Breast epithelium (tissue), 4 donors: ENCODE results near the gene TNNT2. TPM values are rescaled to one million over a fixed set of nuclear protein-coding genes. Genes with fewer than 3 reads are reported as not detected.

Experiments used
- DNase-seq, 2 donors: peaks; one replicate each; pipeline ENCODE4 v3.0.0-alpha.2; 2019; ENCODE audit warnings: low spot score in 2 of 2
- H3K27ac ChIP-seq, 2 donors: fragments of 200-600 bp; sonication (generic) in 1 of 2; one replicate each; pipeline ENCODE4 v1.5.1; 2016 to 2019; ENCODE audit warnings: mild to moderate bottlenecking in 1 of 2
- H3K27me3 ChIP-seq, 2 donors: fragments of 200-600 bp; sonication (generic) in 1 of 2; one replicate each; pipeline versions ENCODE4 v1.5.1 to v1.6.0; 2017 to 2019; ENCODE audit warnings: control low read depth in 1 of 2, mild to moderate bottlenecking in 1 of 2
- H3K36me3 ChIP-seq: fragments of 200-600 bp; one replicate; pipeline ENCODE4 v1.5.1; 2019
- H3K4me1 ChIP-seq, 2 donors: fragments of 200-600 bp; sonication (generic); one replicate each; pipeline ENCODE4 v1.5.1; 2016 to 2019; ENCODE audit warnings: control low read depth in 1 of 2
- H3K4me3 ChIP-seq, 3 donors: fragments of 200-600 bp; sonication (generic); 1 replicate in 2 of 3; 2 replicates in 1 of 3; pipeline ENCODE4 v1.5.1; 2016 to 2019; ENCODE audit warnings: mild to moderate bottlenecking in 3 of 3, moderate library complexity in 2 of 3
- H3K9me3 ChIP-seq, 2 donors: fragments of 200-600 bp; sonication (generic) in 1 of 2; one replicate each; pipeline ENCODE4 v1.5.1; 2016 to 2019; ENCODE audit warnings: control low read depth in 1 of 2
- POLR2A ChIP-seq: fragments of 450-650 bp; IDR thresholded peaks from one replicate; pipeline ENCODE4 v1.6.1; 2016; ENCODE audit warnings: antibody characterized with exemption, mild to moderate bottlenecking, moderate library complexity
- POLR2AphosphoS5 ChIP-seq, 3 donors: sonication (generic); formaldehyde crosslinking; IDR thresholded peaks; one replicate each; pipeline ENCODE4 v1.6.1; 2017; ENCODE audit warnings: antibody characterized with exemption in 3 of 3
- intact Hi-C: fragments of 100-400 bp; cut with DNase I; formaldehyde crosslinking; loops from one replicate; pipeline ENCODE4 v1.15.1; 2023; ENCODE audit warnings: low total_unique reads
- total RNA-seq, 3 donors: library from RNA; depleted of rRNA; stranded (reverse); fragments of >200 nt; gene quantifications; one replicate each; pipeline ENCODE4 v1.1.0, GENCODE V29; 2016
- TF ChIP-seq, protein P1 (sequence below), 3 donors: fragments of 450-650 bp; IDR thresholded peaks; one replicate each; pipeline ENCODE4 v1.5.1; 2016 to 2017; ENCODE audit warnings: antibody characterized with exemption in 3 of 3, mild to moderate bottlenecking in 3 of 3, moderate library complexity in 3 of 3

The TNNT2 gene
- total RNA-seq, 3 donors from 2014 or later: 1.3 to 2.6 TPM; not detected in 1

DNA sequence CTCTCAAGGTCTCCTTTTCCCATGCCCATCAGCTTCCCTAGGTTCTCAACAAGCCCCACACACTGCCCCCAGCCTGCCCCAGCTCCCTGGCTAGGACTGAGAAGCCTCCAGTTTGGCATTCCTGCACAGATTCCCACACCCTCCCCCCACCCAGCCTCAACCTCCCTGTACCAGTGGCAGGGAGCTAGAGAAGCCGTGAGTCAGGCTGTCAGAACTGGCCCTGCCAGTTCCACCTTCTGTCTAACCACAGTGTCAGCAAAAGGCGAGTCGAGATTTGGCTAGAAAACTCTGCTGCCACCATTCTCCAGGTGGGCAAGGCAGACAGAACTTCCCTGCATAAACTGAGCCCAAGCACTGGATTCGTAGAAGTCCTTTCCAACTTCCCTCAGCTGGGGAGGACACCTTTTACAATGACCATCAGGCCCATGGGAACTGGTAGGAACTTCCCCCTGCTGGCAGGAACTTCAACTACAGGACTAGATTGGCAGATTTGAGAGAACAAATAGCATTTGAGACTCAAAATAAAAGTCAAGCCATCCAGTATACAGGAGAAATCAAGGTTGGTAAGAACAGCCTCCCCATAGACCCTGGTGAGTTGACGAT, 31.0 kb downstream of the TNNT2 start:
- no peak overlapping the region for H3K27ac ChIP-seq
- no peaks in the 10 kb centered on the region for H3K9me3 ChIP-seq
- intact Hi-C loops: no loop called here
- H3K4me1 ChIP-seq: no peaks in the 10 kb centered on the region
- no peaks in the 10 kb centered on the region for H3K27me3 ChIP-seq
- no peaks in the 10 kb centered on the region for H3K36me3 ChIP-seq
- DNase-seq: peak in 1 of 2 donors; percentile 66
- no peak overlapping the region for H3K4me3 ChIP-seq
- TF ChIP-seq, protein P1, sequence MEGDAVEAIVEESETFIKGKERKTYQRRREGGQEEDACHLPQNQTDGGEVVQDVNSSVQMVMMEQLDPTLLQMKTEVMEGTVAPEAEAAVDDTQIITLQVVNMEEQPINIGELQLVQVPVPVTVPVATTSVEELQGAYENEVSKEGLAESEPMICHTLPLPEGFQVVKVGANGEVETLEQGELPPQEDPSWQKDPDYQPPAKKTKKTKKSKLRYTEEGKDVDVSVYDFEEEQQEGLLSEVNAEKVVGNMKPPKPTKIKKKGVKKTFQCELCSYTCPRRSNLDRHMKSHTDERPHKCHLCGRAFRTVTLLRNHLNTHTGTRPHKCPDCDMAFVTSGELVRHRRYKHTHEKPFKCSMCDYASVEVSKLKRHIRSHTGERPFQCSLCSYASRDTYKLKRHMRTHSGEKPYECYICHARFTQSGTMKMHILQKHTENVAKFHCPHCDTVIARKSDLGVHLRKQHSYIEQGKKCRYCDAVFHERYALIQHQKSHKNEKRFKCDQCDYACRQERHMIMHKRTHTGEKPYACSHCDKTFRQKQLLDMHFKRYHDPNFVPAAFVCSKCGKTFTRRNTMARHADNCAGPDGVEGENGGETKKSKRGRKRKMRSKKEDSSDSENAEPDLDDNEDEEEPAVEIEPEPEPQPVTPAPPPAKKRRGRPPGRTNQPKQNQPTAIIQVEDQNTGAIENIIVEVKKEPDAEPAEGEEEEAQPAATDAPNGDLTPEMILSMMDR (IDR thresholded peaks at IDR 0.05): peak; percentile 68 to 74 (median 69)
- TF ChIP-seq POLR2AphosphoS5 (IDR thresholded peaks at IDR 0.05) (peak in 1 of 3 donors; percentile 19), POLR2A (no peak)

DNA sequence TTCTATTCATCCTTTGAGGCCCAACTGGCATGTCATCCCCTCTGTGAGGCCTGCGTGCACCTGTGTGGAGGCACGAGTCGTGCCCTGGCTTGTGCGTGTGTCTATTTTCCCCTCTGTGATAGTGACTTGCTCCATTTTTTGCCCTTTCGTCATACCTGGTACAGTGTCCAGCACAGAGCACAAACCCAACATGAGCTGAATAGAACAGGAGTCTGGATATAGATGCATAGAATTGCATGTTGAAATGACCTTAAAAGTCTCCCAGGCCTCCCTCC, 32.5 kb downstream of the TNNT2 start:
- Histone ChIP-seq H3K4me3 (no peak overlapping the region), H3K27ac (no peak overlapping the region), H3K36me3 (no peaks in the 10 kb centered on the region), H3K27me3 (no peaks in the 10 kb centered on the region), H3K4me1 (no peaks in the 10 kb centered on the region), H3K9me3 (no peaks in the 10 kb centered on the region)
- no peak for DNase-seq
- no peak for TF ChIP-seq POLR2A
- TF ChIP-seq, protein P1 (IDR thresholded peaks at IDR 0.05): no peak
- TF ChIP-seq POLR2AphosphoS5 (IDR thresholded peaks at IDR 0.05): no peak
- intact Hi-C loops: no loop called here

- Histone ChIP-seq H3K27ac (no peak overlapping the region), H3K4me3 (no peak overlapping the region), H3K36me3 (no peaks in the 10 kb centered on the region), H3K4me1 (no peaks in the 10 kb centered on the region), H3K9me3 (no peaks in the 10 kb centered on the region), H3K27me3 (no peaks in the 10 kb centered on the region)
- intact Hi-C loops: no loop called here
- DNase-seq: no peak
- TF ChIP-seq, protein P1 (IDR thresholded peaks at IDR 0.05): no peak
- TF ChIP-seq POLR2AphosphoS5 (IDR thresholded peaks at IDR 0.05) (no peak), POLR2A (no peak)
Observed at GRCh38 chr1:201344206-201345080, 33.0 kb downstream of the TNNT2 start.

DNA sequence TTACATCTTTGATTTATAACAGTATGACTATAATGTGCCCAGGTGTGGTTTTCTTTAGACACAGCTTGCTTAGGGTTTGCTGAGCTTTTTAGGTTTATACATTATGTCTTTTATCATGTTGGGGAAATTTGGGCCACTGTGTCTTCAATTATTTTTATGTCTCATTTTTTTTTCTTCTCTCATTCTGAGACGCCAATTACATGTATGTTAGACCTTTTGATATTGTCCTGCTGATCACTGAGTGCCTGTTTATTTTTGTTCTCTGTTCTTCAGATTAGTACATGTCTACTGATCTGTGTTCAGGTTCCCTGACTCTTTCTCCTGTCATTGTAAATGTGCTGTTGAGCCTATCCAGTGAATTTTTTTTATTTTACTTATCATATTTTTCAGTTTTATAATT, 36.1 kb downstream of the TNNT2 start:
- Histone ChIP-seq H3K9me3 (no peaks in the 10 kb centered on the region), H3K36me3 (no peaks in the 10 kb centered on the region), H3K4me1 (no peaks in the 10 kb centered on the region), H3K27ac (no peak overlapping the region), H3K27me3 (no peaks in the 10 kb centered on the region), H3K4me3 (no peak overlapping the region)
- DNase-seq: no peak
- intact Hi-C loops: loop anchor here (2.0 kb wide), 1 partner anchor 73 kb away; no protein-coding TSS in a partner anchor
- no peak for TF ChIP-seq POLR2A

GRCh38 chr1:201336711-201337450, 40.6 kb downstream of the TNNT2 start:
- intact Hi-C loops: no loop called here
- DNase-seq: no peak
- Histone ChIP-seq H3K4me1 (no peaks in the 10 kb centered on the region), H3K9me3 (no peaks in the 10 kb centered on the region), H3K27me3 (no peaks in the 10 kb centered on the region), H3K4me3 (no peak overlapping the region), H3K27ac (no peak overlapping the region), H3K36me3 (no peaks in the 10 kb centered on the region)
- TF ChIP-seq, protein P1 (IDR thresholded peaks at IDR 0.05): no peak
- no peak for TF ChIP-seq POLR2A
